IMR-90 (cell line): Measurements from ENCODE around the gene STX5. TPM values are rescaled to one million over a fixed set of nuclear protein-coding genes. Genes with fewer than 3 reads are reported as not detected.

Experiments used
- ATAC-seq: fragments of 200-7000 bp; cut with Tn5 transposase; 2 replicates; pipeline ENCODE4 v1.9.1; 2020; ENCODE audit warnings: low read depth, mild to moderate bottlenecking, moderate library complexity
- BruUV-seq: library from RNA; stranded (reverse); fragments of 400-500 nt; replicated peaks from 2 replicates; lab custom pipeline; 2021; lab: Mats Ljungman, UMichigan
- CTCF ChIA-PET: fragments of 300-600 bp; formaldehyde crosslinking; extraction: SDS; loops from one replicate; lab custom pipeline; 2021; ENCODE audit warnings: antibody characterized with exemption; lab: Yijun Ruan, JAX
- POLR2A ChIA-PET: fragments of 300-600 bp; sonication (Branson Sonifier 250); formaldehyde crosslinking; loops from one replicate; lab custom pipeline; 2022; ENCODE audit warnings: antibody characterized with exemption; ENCODE audit not compliant: unreplicated experiment; lab: Charles Lee
- DNase-seq: peaks from one replicate; pipeline ENCODE4 v3.0.0; 2013
- H2AFZ ChIP-seq: replicated peaks from 2 replicates; pipeline ENCODE3; 2013; ENCODE audit warnings: low read length, mild to moderate bottlenecking; ENCODE audit not compliant: poor library complexity
- H2AK5ac ChIP-seq: 2 replicates; pipeline ENCODE4 v1.6.1; 2013; ENCODE audit warnings: low read depth, low read length, inconsistent platforms
- H2AK9ac ChIP-seq: replicated peaks from 2 replicates; pipeline ENCODE3; 2013; ENCODE audit warnings: mild to moderate bottlenecking, low read depth, low read length, moderate library complexity; ENCODE audit not compliant: poor library complexity
- H2BK120ac ChIP-seq: 2 replicates; pipeline ENCODE4 v1.6.1; 2013; ENCODE audit warnings: low read depth, low read length, inconsistent platforms
- H2BK15ac ChIP-seq: 3 replicates; pipeline ENCODE4 v1.6.1; 2013; ENCODE audit warnings: low read depth, low read length, inconsistent platforms
- H2BK20ac ChIP-seq: 2 replicates; pipeline ENCODE4 v1.6.1; 2013; ENCODE audit warnings: low read depth, mild to moderate bottlenecking, inconsistent platforms, low read length, moderate library complexity
- H2BK5ac ChIP-seq: 2 replicates; pipeline ENCODE4 v1.6.1; 2013; ENCODE audit warnings: mild to moderate bottlenecking, low read depth, low read length, inconsistent platforms; ENCODE audit not compliant: poor library complexity, severe bottlenecking
- H3K14ac ChIP-seq: replicated peaks from 2 replicates; pipeline ENCODE4 v1.6.1; 2013; ENCODE audit warnings: low read depth, low read length, inconsistent platforms
- H3K18ac ChIP-seq: 2 replicates; pipeline ENCODE4 v1.6.1; 2013; ENCODE audit warnings: low read depth, low read length, control low read depth
- H3K23ac ChIP-seq: 2 replicates; pipeline ENCODE4 v1.6.1; 2013; ENCODE audit warnings: low read depth, low read length, inconsistent platforms
- H3K27ac ChIP-seq: 2 replicates; pipeline ENCODE4 v1.5.1; 2013; ENCODE audit warnings: mild to moderate bottlenecking, control low read depth, low read length; ENCODE audit not compliant: insufficient read depth
- H3K27me3 ChIP-seq: 2 replicates; pipeline ENCODE4 v1.6.1; 2013; ENCODE audit warnings: low read length; ENCODE audit not compliant: control insufficient read depth, insufficient read depth
- H3K36me3 ChIP-seq: 2 replicates; pipeline ENCODE4 v1.6.1; 2013; ENCODE audit warnings: low read length, mixed read lengths; ENCODE audit not compliant: control insufficient read depth, insufficient read depth
- H3K4ac ChIP-seq: 2 replicates; pipeline ENCODE4 v1.6.1; 2013; ENCODE audit warnings: low read depth, low read length, inconsistent platforms
- H3K4me1 ChIP-seq: 2 replicates; pipeline ENCODE4 v1.6.1; 2013; ENCODE audit warnings: low read length, mixed read lengths; ENCODE audit not compliant: control insufficient read depth, insufficient read depth
- H3K4me2 ChIP-seq: 2 replicates; pipeline ENCODE4 v1.6.1; 2013; ENCODE audit warnings: low read depth, mild to moderate bottlenecking, control low read depth, low read length, moderate library complexity
- H3K4me3 ChIP-seq: 2 replicates; pipeline ENCODE4 v1.5.1; 2013; ENCODE audit warnings: low read depth, mild to moderate bottlenecking, control low read depth, low read length, moderate library complexity; ENCODE audit not compliant: insufficient read depth
- H3K56ac ChIP-seq: 2 replicates; pipeline ENCODE4 v1.6.1; 2013; ENCODE audit warnings: low read length, inconsistent platforms; ENCODE audit not compliant: insufficient read depth; ENCODE audit errors: extremely low read depth
- H3K79me1 ChIP-seq, 2 experiments: 2 replicates each; pipeline ENCODE4 v1.6.1; 2013; ENCODE audit warnings: low read length in 2 of 2, inconsistent platforms in 1 of 2, low read depth in 1 of 2
- H3K9ac ChIP-seq: 2 replicates; pipeline ENCODE4 v1.6.1; 2013; ENCODE audit warnings: low read depth, low read length, control low read depth
- H3K9me1 ChIP-seq: 2 replicates; pipeline ENCODE4 v1.6.1; 2013; ENCODE audit warnings: low read length, inconsistent platforms; ENCODE audit not compliant: insufficient read depth
- H3K9me3 ChIP-seq: 2 replicates; pipeline ENCODE4 v1.6.1; 2013; ENCODE audit warnings: low read length; ENCODE audit not compliant: control insufficient read depth, insufficient read depth
- H4K20me1 ChIP-seq: 2 replicates; pipeline ENCODE4 v1.6.1; 2013; ENCODE audit warnings: low read length, inconsistent platforms; ENCODE audit not compliant: insufficient read depth
- H4K5ac ChIP-seq: 2 replicates; pipeline ENCODE4 v1.6.1; 2013; ENCODE audit warnings: mild to moderate bottlenecking, low read depth, low read length, control low read depth
- H4K8ac ChIP-seq, 2 experiments: 2 replicates each; pipeline ENCODE4 v1.6.1; 2013; ENCODE audit warnings: low read depth in 2 of 2, low read length in 2 of 2, control low read depth in 1 of 2, inconsistent platforms in 1 of 2
- H4K91ac ChIP-seq: 2 replicates; pipeline ENCODE4 v1.6.1; 2013; ENCODE audit warnings: low read depth, low read length, inconsistent platforms; ENCODE audit not compliant: insufficient read depth
- CEBPB ChIP-seq: IDR thresholded peaks from 2 replicates; pipeline ENCODE4 v1.6.1; 2012; ENCODE audit warnings: low read depth, low read length, improper control_type of control experiment
- CTCF ChIP-seq: conservative IDR thresholded peaks from 2 replicates; pipeline ENCODE4 v1.5.1; 2012; ENCODE audit warnings: mild to moderate bottlenecking, low read depth, low read length, improper control_type of control experiment
- ELK1 ChIP-seq: fragments of 150-350 bp; IDR thresholded peaks from 2 replicates; pipeline ENCODE4 v1.6.1; 2016; ENCODE audit warnings: low read depth, mild to moderate bottlenecking, low read length, moderate library complexity, borderline replicate concordance
- FOS ChIP-seq: fragments of 150-350 bp; IDR thresholded peaks from 2 replicates; pipeline ENCODE4 v1.6.1; 2016; ENCODE audit warnings: low read depth, low read length
- MAFK ChIP-seq: IDR thresholded peaks from 2 replicates; pipeline ENCODE4 v1.6.1; 2012; ENCODE audit warnings: low read depth, low read length, improper control_type of control experiment
- MAZ ChIP-seq: IDR thresholded peaks from 2 replicates; pipeline ENCODE4 v1.6.1; 2012; ENCODE audit warnings: low read depth, mild to moderate bottlenecking, low read length, improper control_type of control experiment, moderate library complexity, borderline replicate concordance
- MXI1 ChIP-seq: IDR thresholded peaks from 2 replicates; pipeline ENCODE4 v1.6.1; 2012; ENCODE audit warnings: low read depth, mild to moderate bottlenecking, low read length, moderate library complexity, borderline replicate concordance
- NFE2L2 ChIP-seq: fragments of 150-350 bp; IDR thresholded peaks from 2 replicates; pipeline ENCODE4 v1.6.1; 2016; ENCODE audit warnings: low read depth, mild to moderate bottlenecking, low read length
- POLR2A ChIP-seq: IDR thresholded peaks from 2 replicates; pipeline ENCODE4 v1.6.1; 2012; ENCODE audit warnings: mild to moderate bottlenecking, low read depth, low read length
- RAD21 ChIP-seq: IDR thresholded peaks from 2 replicates; pipeline ENCODE4 v1.6.1; 2012; ENCODE audit warnings: low read length, improper control_type of control experiment
- RCOR1 ChIP-seq: IDR thresholded peaks from 2 replicates; pipeline ENCODE4 v1.6.1; 2012; ENCODE audit warnings: mild to moderate bottlenecking, low read length, improper control_type of control experiment; ENCODE audit not compliant: insufficient replicate concordance
- RFX5 ChIP-seq: IDR thresholded peaks from 2 replicates; pipeline ENCODE4 v1.8.0; 2012; ENCODE audit warnings: low read depth, mild to moderate bottlenecking, low read length, moderate library complexity
- USF2 ChIP-seq: fragments of 150-350 bp; IDR thresholded peaks from 2 replicates; pipeline ENCODE4 v1.6.1; 2017; ENCODE audit warnings: mild to moderate bottlenecking, antibody characterized with exemption, low read length, low read depth
- WGBS, 2 experiments: methylation state at CpG; one replicate each; pipeline versions ENCODE4 v1.1.5 to v1.1.7; 2013; ENCODE audit warnings: missing lambda C conversion rate in 2 of 2; ENCODE audit not compliant: insufficient read length in 1 of 2; ENCODE audit errors: extremely low coverage in 2 of 2; 5-methylcytosine and 5-hydroxymethylcytosine counted together
- dilution Hi-C: fragments of 300-500 bp; cut with HindIII; formaldehyde crosslinking; loops from one replicate; pipeline ENCODE4 v1.14.3; 2018; ENCODE audit warnings: low sequenced_read_pairs; ENCODE audit not compliant: unreplicated experiment
- in situ Hi-C: fragments of 300-500 bp; cut with MboI; formaldehyde crosslinking; loops from 3 replicates; pipeline ENCODE4 v1.14.3; 2019; ENCODE audit warnings: low sequenced_read_pairs, inconsistent platforms, mixed read lengths
- intact Hi-C: fragments of 100-400 bp; cut with micrococcal nuclease; formaldehyde crosslinking; loops from 2 replicates; pipeline ENCODE4 v1.10.0; 2022
- polyA plus RNA-seq, 3 experiments: library from polyadenylated mRNA; depleted of rRNA; stranded (reverse); fragments of >200 nt; gene quantifications; 2 replicates each; pipeline ENCODE4 v1.2.3, GENCODE V29; 2012; ENCODE audit warnings: low replicate concordance in 1 of 3
- total RNA-seq: library from RNA; depleted of rRNA; stranded (reverse); fragments of >200 nt; gene quantifications from 2 replicates; pipeline ENCODE4 v1.2.3, GENCODE V29; 2012

Gene STX5
- total and polyA plus RNA-seq, 2 of the 4 experiments (the other 2 are of a cell fraction) = 43.1 to 49.5 TPM

- TF ChIP-seq RAD21 (no peak), FOS (no peak), POLR2A (peak; percentile 64)
Observed at GRCh38 chr11:62791501-62792201, 40.2 kb downstream of the STX5 start, which contains the start of gene TMEM223 (continued).

GRCh38 chr11:62789576-62789975, 42.3 kb downstream of the STX5 start:
- H3K27me3 ChIP-seq = no peaks in the 10 kb centered on the region
- no peaks in the 10 kb centered on the region for H3K9me1 ChIP-seq
- dilution Hi-C loops (no loop called here), intact Hi-C loops (loop anchor here (5.0 kb wide), 1 partner anchor 93 kb away; the partner anchor contains the start of gene SLC3A2), in situ Hi-C loops (no loop called here)
- H2AFZ ChIP-seq = no peak overlapping the region
- ChIA-PET CTCF (no interaction called here), POLR2A (interaction anchor here (0.9 kb wide), 1 partner anchor 53 kb away, joined by 3 read pairs; no protein-coding TSS in a partner anchor)
- H2BK5ac ChIP-seq = no peak overlapping the region
- DNase-seq (no peak), ATAC-seq (no peak)
- no peak overlapping the region for H3K27ac ChIP-seq
- no peak overlapping the region for H3K4ac ChIP-seq
- no peak overlapping the region for H3K4me3 ChIP-seq
- peak overlapping the region; percentile 40 for H2AK9ac ChIP-seq
- no peak overlapping the region for H2BK120ac ChIP-seq
- H3K9ac ChIP-seq = no peak overlapping the region
- H3K23ac ChIP-seq = 0 out of 2 replicates have a peak overlapping the region, but pooled peaks have one; percentile 15
- H3K36me3 ChIP-seq = peaks cover 32% of the 10 kb centered on the region
- no CpG with 5 or more reads among the region's 3 CpGs for WGBS, 2 experiments
- H3K79me1 ChIP-seq = peaks cover 15 to 41% of the 10 kb centered on the region in 2 experiments
- H3K14ac ChIP-seq = no peak overlapping the region
- no peaks in the 10 kb centered on the region for H3K9me3 ChIP-seq
- H3K4me2 ChIP-seq = no peak overlapping the region
- no peak overlapping the region for H2AK5ac ChIP-seq
- no peak overlapping the region for H3K18ac ChIP-seq
- H2BK15ac ChIP-seq = no peak overlapping the region
- H4K91ac ChIP-seq = no peak overlapping the region
- H3K4me1 ChIP-seq = peaks cover 14% of the 10 kb centered on the region
- BruUV-seq = TSS peak; percentile 44
- H4K20me1 ChIP-seq = peaks cover 12% of the 10 kb centered on the region
- H2BK20ac ChIP-seq = no peak overlapping the region
- H4K8ac ChIP-seq = 0 out of 4 replicates have a peak overlapping the region, but pooled peaks of 1 of the 2 experiments have one; percentile 3
- H4K5ac ChIP-seq = no peak overlapping the region
- H3K56ac ChIP-seq = no peak overlapping the region
- TF ChIP-seq RAD21 = no peak
- TF ChIP-seq FOS = no peak
- TF ChIP-seq RFX5 = no peak
- no peak for TF ChIP-seq CEBPB
- no peak for TF ChIP-seq NFE2L2
- no peak for TF ChIP-seq RCOR1
- TF ChIP-seq MAFK = no peak
- no peak for TF ChIP-seq MXI1
- TF ChIP-seq MAZ = no peak
- no peak for TF ChIP-seq USF2
- no peak for TF ChIP-seq CTCF
- no peak for TF ChIP-seq ELK1
